Activated CD4-positive, alpha-beta T cell treated with anti-CD3 and anti-CD28 coated beads, Interleukin-2, amount 50 U/mL, for 24 hours (primary cell): ENCODE measurements around the gene SIX2.

ENCODE experiments used
- DNase-seq, 2 donors: peaks; one replicate each; pipeline ENCODE4 v3.0.0-alpha.2; 2020; ENCODE audit warnings: low read depth in 1 of 2, low spot score in 1 of 2

SIX2 gene

GRCh38 chr2:45002686-45003085 lies 6.6 kb downstream of the SIX2 start:
- DNase-seq: no peak

- no peak for DNase-seq
These were observed 7.3 kb downstream of the SIX2 start for GRCh38 chr2:45001869-45002385.

- no peak for DNase-seq
These were observed 8.1 kb downstream of the SIX2 start for GRCh38 chr2:45000921-45001868.

- DNase-seq: no peak
These were observed 8.8 kb downstream of the SIX2 start for GRCh38 chr2:45000341-45000901.

- DNase-seq: no peak
These were observed 9.7 kb downstream of the SIX2 start for GRCh38 chr2:44999540-44999939.

- DNase-seq: no peak
These were observed 11.3 kb downstream of the SIX2 start for GRCh38 chr2:44997963-44998362.

GRCh38 chr2:44996356-44996755 lies 12.9 kb downstream of the SIX2 start:
- DNase-seq: no peak

GRCh38 chr2:44994377-44994776 lies 14.9 kb downstream of the SIX2 start:
- DNase-seq: no peak

- no peak for DNase-seq
These were observed 20.1 kb downstream of the SIX2 start for GRCh38 chr2:44989176-44989575.

- no peak for DNase-seq
These were observed 25.2 kb downstream of the SIX2 start for GRCh38 chr2:44983836-44984604.

- DNase-seq: peak; percentile 45 to 68
These were observed 27.5 kb downstream of the SIX2 start for GRCh38 chr2:44981714-44982108.

GRCh38 chr2:44980751-44981713 lies 28.2 kb downstream of the SIX2 start:
- DNase-seq: no peak

GRCh38 chr2:44979581-44979980 lies 29.7 kb downstream of the SIX2 start:
- DNase-seq: no peak

GRCh38 chr2:44975571-44976450 lies 33.4 kb downstream of the SIX2 start:
- DNase-seq: no peak

GRCh38 chr2:44974064-44974715 lies 35.1 kb downstream of the SIX2 start:
- no peak for DNase-seq

GRCh38 chr2:44972771-44973535 lies 36.3 kb downstream of the SIX2 start:
- DNase-seq: no peak

GRCh38 chr2:44970846-44971450 lies 38.3 kb downstream of the SIX2 start:
- no peak for DNase-seq

GRCh38 chr2:44969936-44970335 lies 39.3 kb downstream of the SIX2 start:
- no peak for DNase-seq
